Astrocyte (in vitro differentiated cells and primary cell): ENCODE results near the gene RAB35. TPM values are rescaled to one million over a fixed set of nuclear protein-coding genes. Genes with fewer than 3 reads are reported as not detected.
A peak's percentile ranks its signal among the peaks of the same experiment; 100 is the strongest.

Source experiments
- DNase-seq: peaks from one replicate; pipeline ENCODE4 v3.0.0-alpha.2; 2010; ENCODE audit warnings: low read depth
- FAIRE-seq: peaks from 2 replicates; lab custom pipeline; 2011; peaks lifted over from hg19 to GRCh38; lab: Jason Lieb, UNC
- H2AFZ ChIP-seq: 2 replicates; pipeline ENCODE4 v1.6.0; 2012; ENCODE audit warnings: low read depth, low read length, inconsistent platforms
- H3K27ac ChIP-seq: 2 replicates; pipeline ENCODE4 v1.5.1; 2011; ENCODE audit warnings: low read depth, low read length, inconsistent platforms
- H3K27me3 ChIP-seq: 2 replicates; pipeline ENCODE4 v1.6.0; 2011; ENCODE audit warnings: low read length, inconsistent platforms; ENCODE audit not compliant: insufficient read depth
- H3K36me3 ChIP-seq: 2 replicates; pipeline ENCODE4 v1.5.1; 2011; ENCODE audit warnings: low read length, inconsistent platforms; ENCODE audit not compliant: insufficient read depth
- H3K4me1 ChIP-seq: 2 replicates; pipeline ENCODE4 v1.5.1; 2011; ENCODE audit warnings: low read length, inconsistent platforms; ENCODE audit not compliant: insufficient read depth
- H3K4me2 ChIP-seq: 2 replicates; pipeline ENCODE4 v1.6.0; 2012; ENCODE audit warnings: low read length, inconsistent platforms
- H3K4me3 ChIP-seq: 2 replicates; pipeline ENCODE4 v1.5.1; 2011; ENCODE audit warnings: low read depth, mild to moderate bottlenecking, low read length, inconsistent platforms; ENCODE audit not compliant: insufficient read depth
- H3K79me2 ChIP-seq: 2 replicates; pipeline ENCODE4 v1.6.0; 2012; ENCODE audit warnings: mild to moderate bottlenecking, low read length, inconsistent platforms; ENCODE audit not compliant: insufficient read depth
- H3K9ac ChIP-seq: 2 replicates; pipeline ENCODE4 v1.6.0; 2012; ENCODE audit warnings: mild to moderate bottlenecking, low read length, inconsistent platforms
- H3K9me3 ChIP-seq: 2 replicates; pipeline ENCODE4 v1.5.1; 2012; ENCODE audit warnings: low read depth, mild to moderate bottlenecking, low read length, inconsistent platforms; ENCODE audit not compliant: insufficient read depth
- H4K20me1 ChIP-seq: 2 replicates; pipeline ENCODE4 v1.6.0; 2012; ENCODE audit warnings: low read length, inconsistent platforms; ENCODE audit not compliant: insufficient read depth
- H3K27ac Mint-ChIP-seq: one replicate; pipeline ENCODE4 v1.8.0; 2021; ENCODE audit warnings: mild to moderate bottlenecking, mixed read lengths; ENCODE audit not compliant: unreplicated experiment
- H3K27me3 Mint-ChIP-seq: one replicate; pipeline ENCODE4 v1.8.0; 2021; ENCODE audit warnings: low read depth, mixed read lengths; ENCODE audit not compliant: unreplicated experiment
- H3K36me3 Mint-ChIP-seq: one replicate; pipeline ENCODE4 v1.8.0; 2021; ENCODE audit warnings: low read depth, mixed read lengths; ENCODE audit not compliant: unreplicated experiment
- H3K4me1 Mint-ChIP-seq: one replicate; pipeline ENCODE4 v1.8.0; 2021; ENCODE audit warnings: low read depth, mixed read lengths; ENCODE audit not compliant: unreplicated experiment
- H3K4me3 Mint-ChIP-seq: one replicate; pipeline ENCODE4 v1.8.0; 2021; ENCODE audit warnings: mild to moderate bottlenecking, moderate library complexity, mixed read lengths; ENCODE audit not compliant: unreplicated experiment
- H3K9me3 Mint-ChIP-seq: one replicate; pipeline ENCODE4 v1.8.0; 2021; ENCODE audit warnings: mild to moderate bottlenecking, mixed read lengths; ENCODE audit not compliant: unreplicated experiment
- CTCF ChIP-seq: IDR thresholded peaks from 2 replicates; pipeline ENCODE4 v1.5.1; 2011; ENCODE audit warnings: low read depth, mild to moderate bottlenecking, inconsistent platforms, low read length, moderate library complexity; ENCODE audit not compliant: insufficient read depth
- EZH2 ChIP-seq: IDR thresholded peaks from 2 replicates; pipeline ENCODE4 v1.6.1; 2012; ENCODE audit warnings: mild to moderate bottlenecking, low read length, inconsistent platforms; ENCODE audit not compliant: insufficient read depth
- total RNA-seq: library from RNA; stranded (reverse); gene quantifications from 2 replicates; pipeline ENCODE4 v1.2.1, GENCODE V29; 2021

Gene RAB35
- total RNA-seq, 1 donor from 2014 or later = 63.3 TPM

GRCh38 chr12:120109570-120110267, 6.8 kb downstream of the RAB35 start:
- Histone ChIP-seq H4K20me1 (peaks cover 93% of the 10 kb centered on the region), H3K4me2 (no peak overlapping the region), H2AFZ (no peak overlapping the region), H3K36me3 (no peaks in the 10 kb centered on the region), H3K4me1 (peaks cover under 1% of the 10 kb centered on the region), H3K27me3 (no peaks in the 10 kb centered on the region), H3K27ac (no peak overlapping the region), H3K79me2 (peaks cover 95% of the 10 kb centered on the region), H3K9ac (no peak overlapping the region), H3K9me3 (no peaks in the 10 kb centered on the region), H3K4me3 (no peak overlapping the region)
- Mint-ChIP-seq H3K4me1 (peaks cover 9% of the 10 kb centered on the region), H3K36me3 (peaks cover 10% of the 10 kb centered on the region), H3K27ac (no peak overlapping the region), H3K9me3 (no peaks in the 10 kb centered on the region), H3K27me3 (no peaks in the 10 kb centered on the region), H3K4me3 (peak overlapping the region; percentile 8)
- FAIRE-seq = no peak
- DNase-seq = no peak
- TF ChIP-seq EZH2 (no peak), CTCF (no peak)

DNA sequence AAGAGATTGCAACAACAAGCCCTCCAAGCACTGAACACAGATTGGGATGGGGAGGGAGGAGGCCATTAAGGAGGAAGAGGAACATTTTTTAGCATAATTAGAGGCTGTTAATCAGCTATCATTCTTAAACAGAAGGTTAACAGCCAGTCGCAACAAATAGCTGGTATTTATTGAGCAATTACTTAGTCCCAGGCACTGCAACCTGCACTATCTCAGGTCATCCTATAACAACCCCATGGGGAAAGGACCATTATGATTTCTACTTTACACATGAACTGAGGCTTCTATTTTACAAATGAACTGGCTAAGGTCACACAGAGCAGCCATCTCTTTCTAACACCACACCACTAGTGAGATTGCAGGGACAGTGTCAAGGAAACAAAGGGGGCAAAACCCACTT, 10.4 kb downstream of the RAB35 start:
- H3K9me3 ChIP-seq = no peaks in the 10 kb centered on the region
- TF ChIP-seq EZH2 (no peak), CTCF (no peak)
- H3K9me3 Mint-ChIP-seq = no peaks in the 10 kb centered on the region
- H2AFZ ChIP-seq = no peak overlapping the region
- FAIRE-seq (no peak), DNase-seq (no peak)
- H4K20me1 ChIP-seq = peaks cover 94% of the 10 kb centered on the region
- H3K36me3 Mint-ChIP-seq = peaks cover 9% of the 10 kb centered on the region
- no peak overlapping the region for H3K27ac Mint-ChIP-seq
- no peaks in the 10 kb centered on the region for H3K27me3 ChIP-seq
- H3K79me2 ChIP-seq = peaks cover 95% of the 10 kb centered on the region
- no peak overlapping the region for H3K4me2 ChIP-seq
- H3K4me3 Mint-ChIP-seq = no peak overlapping the region
- H3K4me3 ChIP-seq = no peak overlapping the region
- H3K9ac ChIP-seq = no peak overlapping the region
- no peaks in the 10 kb centered on the region for H3K27me3 Mint-ChIP-seq
- peaks cover 12% of the 10 kb centered on the region for H3K4me1 Mint-ChIP-seq
- peaks cover 4% of the 10 kb centered on the region for H3K36me3 ChIP-seq
- H3K4me1 ChIP-seq = no peaks in the 10 kb centered on the region
- no peak overlapping the region for H3K27ac ChIP-seq

DNA sequence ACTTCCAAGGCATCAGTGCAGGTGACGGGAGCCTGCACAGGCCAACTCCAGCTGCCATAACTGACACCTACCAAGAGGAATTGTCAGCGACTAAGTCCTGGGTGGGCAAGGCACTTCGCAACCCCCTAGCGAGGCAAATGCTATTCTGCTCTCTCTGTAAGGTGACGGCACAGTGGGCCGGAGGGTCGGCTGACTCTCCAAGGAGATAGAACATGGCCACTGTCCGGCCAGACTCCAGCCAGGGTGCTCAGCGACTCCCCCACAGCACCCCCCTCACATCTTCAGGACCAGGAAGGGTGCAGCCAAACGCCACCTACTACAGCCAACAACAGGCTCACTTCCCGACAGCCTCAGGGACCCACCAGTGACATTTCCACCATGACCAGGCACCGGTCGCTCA, 13.2 kb downstream of the RAB35 start:
- peaks cover 94% of the 10 kb centered on the region for H3K79me2 ChIP-seq
- H3K9ac ChIP-seq = no peak overlapping the region
- no peak overlapping the region for H3K4me3 ChIP-seq
- no peaks in the 10 kb centered on the region for H3K9me3 ChIP-seq
- H3K36me3 Mint-ChIP-seq = peaks cover 11% of the 10 kb centered on the region
- no peak for TF ChIP-seq EZH2
- TF ChIP-seq CTCF = no peak
- H3K4me1 Mint-ChIP-seq = peaks cover 5% of the 10 kb centered on the region
- no peaks in the 10 kb centered on the region for H3K27me3 ChIP-seq
- no peaks in the 10 kb centered on the region for H3K27me3 Mint-ChIP-seq
- DNase-seq (no peak), FAIRE-seq (no peak)
- peaks cover 95% of the 10 kb centered on the region for H4K20me1 ChIP-seq
- no peak overlapping the region for H3K27ac ChIP-seq
- H3K4me1 ChIP-seq = peaks cover 4% of the 10 kb centered on the region
- H3K36me3 ChIP-seq = peaks cover 6% of the 10 kb centered on the region
- H2AFZ ChIP-seq = no peak overlapping the region
- H3K4me2 ChIP-seq = no peak overlapping the region
- no peaks in the 10 kb centered on the region for H3K9me3 Mint-ChIP-seq
- no peak overlapping the region for H3K4me3 Mint-ChIP-seq
- no peak overlapping the region for H3K27ac Mint-ChIP-seq
